Measurements from ENCODE around the gene RBFOX2. TPM values are rescaled to one million over a fixed set of nuclear protein-coding genes. Genes with fewer than 3 reads are reported as not detected.
"Not testable (repeated sequence)": the region's sequence is repeated elsewhere in the genome, so short reads cannot be mapped to it uniquely, and the experiment has no call there.

RBFOX2 gene
- polyA plus RNA-seq, 1 of the 3 experiments (the other 2 are of a cell fraction) = 115 TPM

- Histone ChIP-seq H3K36me3 (replicated peaks in 1 of 2; ENCODE audit: control insufficient read depth in 1 of 2, insufficient read depth in 2 of 2, low read length in 1 of 2) (no peaks in the 10 kb centered on the region), H4K20me1 (ENCODE audit: insufficient read depth) (no peaks in the 10 kb centered on the region), H2AFZ (ENCODE audit: low read depth) (no peak overlapping the region), H3K27ac (ENCODE audit: low read depth in 2 of 2, low read length in 1 of 2) (no peak overlapping the region), H3K4me2 (no peak overlapping the region), H3K27me3 (ENCODE audit: insufficient read depth) (no peaks in the 10 kb centered on the region), H3K79me2 (ENCODE audit: insufficient read depth) (no peaks in the 10 kb centered on the region), H3F3A (replicated peaks; ENCODE audit: insufficient read depth) (no peaks in the 10 kb centered on the region), H3K9ac (no peak overlapping the region), H3K4me3 (ENCODE audit: low read depth in 2 of 2, low read length in 1 of 2) (no peak overlapping the region), H3K9me3 (no peaks in the 10 kb centered on the region), H3K9me2 (no peaks in the 10 kb centered on the region), H3K4me1 (ENCODE audit: control insufficient read depth in 1 of 2, insufficient read depth in 2 of 2, low read depth in 1 of 2, low read length in 1 of 2) (no peaks in the 10 kb centered on the region)
- CTCF ChIA-PET = interaction anchor here (1.2 to 5.9 kb wide), 3 partner anchors 8 to 444 kb away, joined by 3 to 73 read pairs (median 3); no protein-coding TSS in a partner anchor
- TF ChIP-seq NFIC (IDR thresholded peaks at IDR 0.05; ENCODE audit: borderline replicate concordance) (no peak), TAF1 (IDR thresholded peaks at IDR 0.05; ENCODE audit: borderline replicate concordance, low read depth, low read length) (no peak), IRF3 (IDR thresholded peaks at IDR 0.05; ENCODE audit: low read depth, low read length) (no peak), CTCF (IDR thresholded peaks at IDR 0.05) (no peak), FOXJ3 (CRISPR knock-in tag; IDR thresholded peaks at IDR 0.05) (no peak), USF2 (IDR thresholded peaks at IDR 0.05; ENCODE audit: borderline replicate concordance, low read depth, low read length) (no peak), RCOR1 (IDR thresholded peaks at IDR 0.05; ENCODE audit: low read length) (no peak), USF1 (IDR thresholded peaks at IDR 0.05; ENCODE audit: borderline replicate concordance, low read depth) (no peak), GATA2 (CRISPR knock-in tag; IDR thresholded peaks at IDR 0.05) (no peak)
- no peak for DNase-seq
- POLR2A ChIA-PET = no interaction called here
- WGBS (ENCODE audit: low lambda C conversion rate) = 78% methylated on average over 3 of the region's 5 CpGs
These were observed 46.6 kb upstream of the RBFOX2 start for GRCh38 chr22:36075230-36075629.

- 87% methylated on average over 1 of the region's 1 CpG for WGBS (ENCODE audit: low lambda C conversion rate)
- ChIA-PET CTCF (interaction anchor here (5.9 kb wide), 1 partner anchor 7 kb away, joined by 73 read pairs; no protein-coding TSS in a partner anchor), POLR2A (no interaction called here)
- Histone ChIP-seq H3F3A (replicated peaks; ENCODE audit: insufficient read depth) (no peaks in the 10 kb centered on the region), H3K9me3 (no peaks in the 10 kb centered on the region), H4K20me1 (ENCODE audit: insufficient read depth) (no peaks in the 10 kb centered on the region), H3K9ac (no peak overlapping the region), H3K4me1 (ENCODE audit: control insufficient read depth in 1 of 2, insufficient read depth in 2 of 2, low read depth in 1 of 2, low read length in 1 of 2) (no peaks in the 10 kb centered on the region; a peak in 1 of 4 replicates), H3K27me3 (ENCODE audit: insufficient read depth) (no peaks in the 10 kb centered on the region), H3K27ac (ENCODE audit: low read depth in 2 of 2, low read length in 1 of 2) (peak overlapping the region in 1 of 2 experiments; percentile 30; a peak in 1 of 4 replicates), H3K4me2 (no peak overlapping the region), H3K36me3 (replicated peaks in 1 of 2; ENCODE audit: control insufficient read depth in 1 of 2, insufficient read depth in 2 of 2, low read length in 1 of 2) (no peaks in the 10 kb centered on the region), H3K4me3 (ENCODE audit: low read depth in 2 of 2, low read length in 1 of 2) (no peak overlapping the region), H3K79me2 (ENCODE audit: insufficient read depth) (no peaks in the 10 kb centered on the region), H3K9me2 (no peaks in the 10 kb centered on the region), H2AFZ (ENCODE audit: low read depth) (no peak overlapping the region)
- DNase-seq = no peak
- TF ChIP-seq PBX3 (IDR thresholded peaks at IDR 0.05) (peak; percentile 42; the same call in 1 of the 2 replicates), MEF2A (IDR thresholded peaks at IDR 0.05; ENCODE audit: borderline replicate concordance, low read depth) (no peak), POLR2AphosphoS5 (IDR thresholded peaks at IDR 0.05; ENCODE audit: low read depth, low read length) (no peak), NFIC (IDR thresholded peaks at IDR 0.05; ENCODE audit: borderline replicate concordance) (peak; percentile 42; the same call in 1 of the 2 replicates), YY1 (IDR thresholded peaks at IDR 0.05; ENCODE audit: low read depth) (no peak)
These were observed 44.9 kb upstream of the RBFOX2 start for GRCh38 chr22:36073476-36073875.

GRCh38 chr22:36070645-36071044, 42.0 kb upstream of the RBFOX2 start:
- H4K20me1 ChIP-seq (ENCODE audit: insufficient read depth); POLR2A ChIA-PET: not testable (repeated sequence)

More at GRCh38 chr22:36070645-36071044, 42.0 kb upstream of the RBFOX2 start:
- H3K9ac ChIP-seq; H3K27ac ChIP-seq (ENCODE audit: low read depth in 2 of 2, low read length in 1 of 2); H3K36me3 ChIP-seq (replicated peaks in 1 of 2; ENCODE audit: control insufficient read depth in 1 of 2, insufficient read depth in 2 of 2, low read length in 1 of 2); H3K4me2 ChIP-seq; H3K9me3 ChIP-seq; H2AFZ ChIP-seq (ENCODE audit: low read depth); DNase-seq; H3K27me3 ChIP-seq (ENCODE audit: insufficient read depth); H3K9me2 ChIP-seq; H3K4me3 ChIP-seq (ENCODE audit: low read depth in 2 of 2, low read length in 1 of 2); H3F3A ChIP-seq (replicated peaks; ENCODE audit: insufficient read depth); H3K79me2 ChIP-seq (ENCODE audit: insufficient read depth): not testable (repeated sequence)
- peaks cover 0 to 14% of the 10 kb centered on the region in 2 experiments; a peak in 2 of 4 replicates for H3K4me1 ChIP-seq (ENCODE audit: control insufficient read depth in 1 of 2, insufficient read depth in 2 of 2, low read depth in 1 of 2, low read length in 1 of 2)
- WGBS (ENCODE audit: low lambda C conversion rate) = 97% methylated on average over 2 of the region's 2 CpGs
- CTCF ChIA-PET = interaction anchor here (0.8 kb wide), 1 partner anchor 35 kb away, joined by 3 read pairs; no protein-coding TSS in a partner anchor
